Measurements from ENCODE around the gene MYL2.
"Not testable (repeated sequence)": the region's sequence is repeated elsewhere in the genome, so short reads cannot be mapped to it uniquely, and the experiment has no call there.

Gene MYL2

DNA sequence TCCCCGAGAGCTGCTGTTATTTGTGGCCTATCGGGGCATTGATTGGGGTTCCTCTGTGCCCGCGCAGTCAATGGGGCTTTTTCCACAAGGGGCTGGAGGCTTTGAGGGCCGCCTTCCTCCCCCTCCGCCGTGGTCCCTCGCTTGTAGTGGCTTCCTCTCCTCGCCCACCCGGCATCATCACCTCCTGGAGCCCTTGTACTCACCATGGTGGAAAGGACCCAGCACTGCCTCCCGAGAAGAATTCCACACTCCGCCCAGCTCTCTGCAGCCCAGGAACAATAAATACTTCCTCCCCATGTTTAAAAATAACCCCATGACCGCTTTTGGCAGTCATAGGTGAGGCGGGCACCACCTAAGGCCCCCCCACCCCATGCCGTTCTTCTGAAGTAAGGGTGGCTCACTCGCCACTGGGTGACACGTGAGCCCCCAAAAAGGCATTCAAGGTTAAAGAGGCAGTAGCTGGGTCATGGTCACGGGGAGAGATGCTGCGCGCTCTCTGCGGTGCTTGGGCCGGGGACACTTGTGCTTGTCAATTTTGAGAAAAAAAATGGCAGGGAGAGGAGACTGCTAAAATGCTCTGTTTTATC, at the start of gene MYL2:
MYL2 (minus strand) TSS at position 256 of the 587 bp plus-strand sequence; CDS start at position 206, 50 bp downstream.
- DNase-seq (ENCODE audit: low spot score): no peak
- TF ChIP-seq, protein P1, sequence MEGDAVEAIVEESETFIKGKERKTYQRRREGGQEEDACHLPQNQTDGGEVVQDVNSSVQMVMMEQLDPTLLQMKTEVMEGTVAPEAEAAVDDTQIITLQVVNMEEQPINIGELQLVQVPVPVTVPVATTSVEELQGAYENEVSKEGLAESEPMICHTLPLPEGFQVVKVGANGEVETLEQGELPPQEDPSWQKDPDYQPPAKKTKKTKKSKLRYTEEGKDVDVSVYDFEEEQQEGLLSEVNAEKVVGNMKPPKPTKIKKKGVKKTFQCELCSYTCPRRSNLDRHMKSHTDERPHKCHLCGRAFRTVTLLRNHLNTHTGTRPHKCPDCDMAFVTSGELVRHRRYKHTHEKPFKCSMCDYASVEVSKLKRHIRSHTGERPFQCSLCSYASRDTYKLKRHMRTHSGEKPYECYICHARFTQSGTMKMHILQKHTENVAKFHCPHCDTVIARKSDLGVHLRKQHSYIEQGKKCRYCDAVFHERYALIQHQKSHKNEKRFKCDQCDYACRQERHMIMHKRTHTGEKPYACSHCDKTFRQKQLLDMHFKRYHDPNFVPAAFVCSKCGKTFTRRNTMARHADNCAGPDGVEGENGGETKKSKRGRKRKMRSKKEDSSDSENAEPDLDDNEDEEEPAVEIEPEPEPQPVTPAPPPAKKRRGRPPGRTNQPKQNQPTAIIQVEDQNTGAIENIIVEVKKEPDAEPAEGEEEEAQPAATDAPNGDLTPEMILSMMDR (IDR thresholded peaks at IDR 0.05; ENCODE audit: extremely low read depth, missing control alignments): no peak

DNA sequence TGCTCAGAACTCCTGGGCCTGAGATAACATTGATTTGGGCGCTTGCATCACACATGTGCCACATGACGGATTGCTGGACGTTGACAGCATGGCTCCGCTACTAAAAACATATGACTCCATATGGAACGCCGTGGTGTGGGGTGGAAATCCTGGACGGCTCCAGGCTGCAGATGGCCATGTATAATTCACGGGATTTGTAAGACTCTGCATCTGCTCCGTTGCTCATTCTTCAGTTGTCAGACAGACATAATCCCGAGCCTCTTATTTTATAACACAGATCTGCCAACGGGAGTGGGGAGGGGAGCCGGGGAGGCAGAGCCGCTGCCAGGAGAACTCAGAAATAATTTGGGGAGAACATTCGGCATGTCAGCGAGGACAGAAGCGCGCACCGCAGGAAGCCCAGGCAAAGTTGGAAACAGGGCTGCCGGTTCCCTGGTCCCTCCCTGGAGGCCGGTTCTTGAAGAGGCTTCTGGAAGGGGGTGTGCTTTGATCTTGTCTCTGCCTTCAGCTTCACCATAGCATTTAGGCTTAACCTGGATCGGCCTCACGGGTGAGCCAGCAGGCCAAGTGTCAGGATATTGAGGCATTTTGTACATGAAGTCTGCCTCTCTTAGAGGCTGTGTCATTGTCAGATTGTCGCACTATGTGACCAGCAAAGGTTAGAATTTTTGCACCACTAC, 45.8 kb upstream of the MYL2 start:
- TF ChIP-seq, protein P1 (IDR thresholded peaks at IDR 0.05; ENCODE audit: extremely low read depth, missing control alignments): no peak
- DNase-seq (ENCODE audit: low spot score): no peak

DNA sequence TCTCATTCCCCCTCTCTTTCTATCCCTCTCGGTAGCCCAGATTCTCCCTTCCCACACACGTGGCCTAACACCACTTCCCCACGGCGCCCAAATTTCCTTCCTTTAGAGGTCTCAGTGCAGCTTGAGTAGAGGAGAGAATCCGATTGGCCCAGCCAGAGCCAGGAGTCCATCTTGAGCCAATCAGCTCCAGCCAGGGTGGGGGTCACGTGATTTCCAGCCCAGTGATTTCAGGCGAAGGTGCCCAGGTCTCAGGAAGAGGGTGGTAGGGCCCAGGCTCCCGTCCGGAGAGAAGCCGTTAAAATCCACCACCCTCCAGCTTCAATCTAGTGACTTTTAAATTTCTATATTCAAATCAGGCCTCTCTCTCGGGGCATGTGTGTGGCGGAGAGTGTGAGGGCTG, 45.2 kb upstream of the MYL2 start:
- TF ChIP-seq, protein P1 (IDR thresholded peaks at IDR 0.05; ENCODE audit: extremely low read depth, missing control alignments): no peak
- no peak for DNase-seq (ENCODE audit: low spot score)

- TF ChIP-seq, protein P1 (IDR thresholded peaks at IDR 0.05; ENCODE audit: extremely low read depth, missing control alignments): no peak
Observed at GRCh38 chr12:110960795-110961194, 40.4 kb upstream of the MYL2 start.

GRCh38 chr12:110957652-110958051, 37.3 kb upstream of the MYL2 start:
- DNase-seq (ENCODE audit: low spot score): no peak
- TF ChIP-seq, protein P1 (IDR thresholded peaks at IDR 0.05; ENCODE audit: extremely low read depth, missing control alignments): no peak

More at GRCh38 chr12:110960795-110961194, 40.4 kb upstream of the MYL2 start:
- no peak for DNase-seq (ENCODE audit: low spot score)

DNA sequence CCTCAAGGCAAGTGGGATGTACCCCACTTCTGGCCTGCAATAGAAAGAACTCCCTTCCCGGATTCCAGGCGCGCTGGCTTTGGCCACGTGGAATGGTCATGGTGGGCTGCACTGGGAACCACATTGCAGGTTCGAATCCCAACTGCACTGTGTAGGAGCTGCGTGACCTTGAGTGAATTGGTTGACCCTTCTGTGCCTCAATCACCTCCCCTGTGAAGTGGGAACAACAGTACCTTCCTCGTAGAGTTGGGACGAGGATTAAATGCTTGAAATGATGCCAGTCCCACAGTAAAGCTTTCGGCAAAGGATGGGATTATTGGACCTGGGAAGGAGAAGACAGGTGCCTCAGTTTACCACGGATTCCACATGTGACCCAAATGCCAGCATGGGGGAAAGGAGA, 36.8 kb upstream of the MYL2 start:
- no peak for DNase-seq (ENCODE audit: low spot score)
- TF ChIP-seq, protein P1 (IDR thresholded peaks at IDR 0.05; ENCODE audit: extremely low read depth, missing control alignments): no peak

GRCh38 chr12:110950867-110951266, 30.5 kb upstream of the MYL2 start:
- not testable (repeated sequence) for DNase-seq (ENCODE audit: low spot score)

GRCh38 chr12:110950466-110950865, 30.1 kb upstream of the MYL2 start:
- not testable (repeated sequence) for DNase-seq (ENCODE audit: low spot score)
